Muscle of leg (tissue), 11 donors: ENCODE results near the gene RASSF5. TPM values are rescaled to one million over a fixed set of nuclear protein-coding genes. Genes with fewer than 3 reads are reported as not detected.

Experiments used
- DNase-seq: peaks from one replicate; pipeline ENCODE4 v3.0.0; 2013
- H3K27ac ChIP-seq: one replicate; pipeline ENCODE4 v1.5.1; 2013; ENCODE audit warnings: mild to moderate bottlenecking, low read length, control low read depth
- H3K27me3 ChIP-seq: one replicate; pipeline ENCODE4 v1.6.1; 2013; ENCODE audit warnings: low read length; ENCODE audit not compliant: control insufficient read depth, insufficient read depth
- H3K36me3 ChIP-seq: one replicate; pipeline ENCODE4 v1.6.1; 2013; ENCODE audit warnings: low read length; ENCODE audit not compliant: control insufficient read depth, insufficient read depth
- H3K4me1 ChIP-seq: one replicate; pipeline ENCODE4 v1.6.1; 2013; ENCODE audit warnings: low read length; ENCODE audit not compliant: control insufficient read depth, insufficient read depth
- H3K4me3 ChIP-seq: one replicate; pipeline ENCODE4 v1.5.1; 2013; ENCODE audit warnings: low read length, control low read depth
- H3K9me3 ChIP-seq: replicated peaks from 2 replicates; pipeline ENCODE4 v1.6.1; 2013; ENCODE audit warnings: low read depth, low read length; ENCODE audit not compliant: control insufficient read depth
- WGBS: methylation state at CpG from one replicate; pipeline ENCODE4 v1.1.5; 2013; ENCODE audit warnings: missing lambda C conversion rate; ENCODE audit not compliant: insufficient coverage; 5-methylcytosine and 5-hydroxymethylcytosine counted together
- polyA plus RNA-seq, 8 donors: library from polyadenylated mRNA; unstranded; fragments of 120-200 nt; gene quantifications; one replicate each; pipeline versions ENCODE4 v1.2.1 to v1.2.3, GENCODE V29; 2013; ENCODE audit warnings: inconsistent platforms in 1 of 8, low replicate concordance in 1 of 8; ENCODE audit not compliant: insufficient read length in 8 of 8, insufficient read depth in 1 of 8
- total RNA-seq: library from RNA; stranded (reverse); fragments of 120-200 nt; gene quantifications from one replicate; pipeline ENCODE4 v1.2.4, GENCODE V29; 2013

RASSF5 gene
- total and polyA plus RNA-seq, 9 donors, result 3.6 to 8.6 (median 6.3) TPM

DNA sequence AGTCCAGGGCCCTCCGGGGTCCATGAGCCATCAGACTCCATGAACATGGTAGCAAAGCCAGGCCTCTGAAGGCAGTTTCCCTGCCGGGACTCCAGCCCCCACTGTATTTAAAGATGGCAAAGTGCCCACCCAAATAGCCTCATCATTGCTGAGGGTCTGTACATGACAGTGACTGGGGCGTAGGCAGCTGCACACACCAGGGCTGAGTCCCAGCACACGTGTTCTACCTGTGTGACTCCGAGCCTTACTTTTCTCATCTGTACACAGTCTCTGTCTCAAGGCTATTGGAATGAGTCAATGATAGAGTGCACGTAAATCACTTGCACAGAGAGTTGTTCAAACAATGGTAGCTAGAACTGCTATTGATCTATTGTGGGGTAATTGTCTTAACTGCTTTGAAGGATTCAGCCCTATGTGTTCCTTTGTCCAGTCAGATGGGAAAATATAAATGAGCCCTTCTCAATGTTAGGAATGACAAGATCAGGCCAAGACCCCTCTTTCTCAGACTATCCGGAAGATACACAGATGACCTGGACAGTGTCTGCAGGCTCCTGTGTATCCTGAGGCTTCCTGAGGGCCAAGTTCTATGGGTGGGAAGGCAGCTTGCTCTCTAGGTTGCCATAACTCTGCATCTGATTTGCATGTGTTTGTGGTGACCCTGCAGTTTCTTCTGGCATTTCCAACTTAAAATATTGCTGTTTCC is 48.9 kb downstream of the RASSF5 start:
- WGBS, result 71% methylated on average over 4 of the region's 7 CpGs
- peaks cover 51% of the 10 kb centered on the region for H3K4me1 ChIP-seq
- H3K27ac ChIP-seq, result no peak overlapping the region
- H3K4me3 ChIP-seq, result no peak overlapping the region
- DNase-seq, result no peak
- peaks cover 13% of the 10 kb centered on the region for H3K27me3 ChIP-seq
- no peaks in the 10 kb centered on the region for H3K9me3 ChIP-seq
- no peaks in the 10 kb centered on the region for H3K36me3 ChIP-seq

GRCh38 chr1:206556750-206557635 is 49.7 kb downstream of the RASSF5 start:
- H3K4me3 ChIP-seq, result peak overlapping the region; percentile 52
- H3K4me1 ChIP-seq, result peaks cover 51% of the 10 kb centered on the region
- peak overlapping the region; percentile 69 for H3K27ac ChIP-seq
- WGBS, result 1% methylated on average over 61 of the region's 67 CpGs
- peak; percentile 76 for DNase-seq
- peaks cover 13% of the 10 kb centered on the region for H3K27me3 ChIP-seq
- no peaks in the 10 kb centered on the region for H3K9me3 ChIP-seq
- no peaks in the 10 kb centered on the region for H3K36me3 ChIP-seq

GRCh38 chr1:206557636-206558473 is 50.5 kb downstream of the RASSF5 start:
- no peak for DNase-seq
- H3K36me3 ChIP-seq, result no peaks in the 10 kb centered on the region
- H3K4me1 ChIP-seq, result peaks cover 52% of the 10 kb centered on the region
- 72% methylated on average over 12 of the region's 14 CpGs for WGBS
- H3K9me3 ChIP-seq, result no peaks in the 10 kb centered on the region
- peak overlapping the region; percentile 52 for H3K4me3 ChIP-seq
- peaks cover 13% of the 10 kb centered on the region for H3K27me3 ChIP-seq
- H3K27ac ChIP-seq, result peak overlapping the region; percentile 69

DNA sequence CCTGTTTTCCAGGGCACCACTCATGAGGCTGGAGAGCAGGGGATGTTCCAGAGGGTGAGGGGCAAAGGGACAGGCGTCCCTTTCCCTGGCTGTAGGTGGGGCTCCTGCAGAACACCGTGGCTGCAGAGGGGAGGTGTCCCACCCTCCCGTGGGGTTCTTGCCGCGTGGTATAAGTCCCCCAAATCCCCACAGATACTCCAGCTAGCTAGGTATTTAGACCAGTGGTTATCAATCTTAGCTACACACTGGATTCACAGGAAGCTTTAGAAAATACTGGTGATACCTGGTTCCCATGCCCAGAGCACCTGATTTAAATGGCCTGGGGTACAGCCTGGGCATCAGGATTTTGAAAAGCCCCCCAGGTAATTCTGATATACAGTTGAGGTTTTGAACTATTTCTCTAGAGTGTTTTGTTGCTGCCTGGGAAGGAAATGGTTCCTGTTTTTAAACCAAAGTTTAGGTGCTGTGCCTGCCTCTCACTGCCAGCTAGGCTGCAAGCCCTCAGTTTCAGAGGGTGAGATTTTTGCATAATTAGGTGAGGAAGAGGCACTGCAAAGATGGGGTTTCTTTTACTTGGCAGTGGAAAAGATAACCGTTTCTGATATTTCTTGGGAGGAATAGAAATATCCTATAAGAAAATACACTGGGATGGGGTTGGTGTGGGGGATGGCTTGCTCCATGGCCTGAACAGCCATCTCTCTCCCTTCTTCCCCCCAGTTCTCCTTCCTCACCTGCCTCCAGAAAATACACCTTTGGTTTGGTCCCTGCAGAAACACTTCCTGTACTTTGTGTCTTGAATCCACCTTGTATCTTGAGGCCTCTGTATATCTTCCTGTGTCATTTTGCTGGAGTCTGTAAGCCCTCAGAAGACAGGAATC is 51.7 kb downstream of the RASSF5 start:
- H3K36me3 ChIP-seq, result no peaks in the 10 kb centered on the region
- 63% methylated on average over 1 of the region's 6 CpGs for WGBS
- peaks cover 55% of the 10 kb centered on the region for H3K4me1 ChIP-seq
- peaks cover 13% of the 10 kb centered on the region for H3K27me3 ChIP-seq
- no peak for DNase-seq
- H3K4me3 ChIP-seq, result no peak overlapping the region
- H3K9me3 ChIP-seq, result no peaks in the 10 kb centered on the region
- H3K27ac ChIP-seq, result peak overlapping the region; percentile 83

- H3K27ac ChIP-seq, result peak overlapping the region; percentile 83
- peaks cover 55% of the 10 kb centered on the region for H3K4me1 ChIP-seq
- no peaks in the 10 kb centered on the region for H3K36me3 ChIP-seq
- no peaks in the 10 kb centered on the region for H3K9me3 ChIP-seq
- peaks cover 13% of the 10 kb centered on the region for H3K27me3 ChIP-seq
- DNase-seq, result no peak
- 38% methylated on average over 2 of the region's 5 CpGs for WGBS
- no peak overlapping the region for H3K4me3 ChIP-seq
These were observed 52.3 kb downstream of the RASSF5 start for GRCh38 chr1:206559672-206559995.

DNA sequence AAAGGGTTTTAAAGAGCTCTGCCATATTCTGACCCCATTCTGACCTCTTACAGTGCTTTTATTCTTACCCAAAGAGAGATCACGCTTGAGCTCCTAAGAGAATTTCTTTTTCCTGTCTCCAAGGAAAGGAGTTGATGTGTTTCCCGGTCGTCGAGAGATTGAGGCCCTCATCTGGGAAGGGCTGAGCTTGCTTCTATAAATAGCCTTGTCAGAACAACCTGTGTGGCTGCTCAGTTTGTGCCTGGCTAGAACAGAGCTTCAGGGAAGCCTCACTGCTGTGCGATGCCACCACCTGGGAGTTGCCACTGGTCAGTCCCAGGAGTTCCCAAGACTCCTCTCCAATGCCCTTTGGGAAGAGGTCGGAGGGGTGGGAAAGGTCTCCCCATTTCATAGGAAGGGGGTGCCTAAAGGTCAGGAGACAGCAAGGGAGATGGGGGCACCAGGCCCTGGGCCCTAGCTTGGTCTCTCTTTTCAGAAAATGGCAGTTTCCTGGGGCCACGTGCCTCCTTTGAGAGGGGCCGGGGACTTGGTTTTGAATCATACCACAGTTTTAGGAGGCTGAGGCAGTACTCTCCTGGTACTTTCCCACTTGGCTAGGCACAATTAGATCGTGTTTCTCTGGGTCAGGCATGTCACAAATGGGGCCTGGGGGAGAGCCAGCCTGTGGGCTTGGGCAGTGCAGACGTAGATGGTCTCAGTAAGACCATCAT is 52.8 kb downstream of the RASSF5 start:
- 43% methylated on average over 6 of the region's 10 CpGs for WGBS
- peaks cover 55% of the 10 kb centered on the region for H3K4me1 ChIP-seq
- H3K36me3 ChIP-seq, result no peaks in the 10 kb centered on the region
- H3K4me3 ChIP-seq, result no peak overlapping the region
- H3K9me3 ChIP-seq, result no peaks in the 10 kb centered on the region
- peaks cover 13% of the 10 kb centered on the region for H3K27me3 ChIP-seq
- DNase-seq, result peak; percentile 69
- H3K27ac ChIP-seq, result peak overlapping the region; percentile 83

DNA sequence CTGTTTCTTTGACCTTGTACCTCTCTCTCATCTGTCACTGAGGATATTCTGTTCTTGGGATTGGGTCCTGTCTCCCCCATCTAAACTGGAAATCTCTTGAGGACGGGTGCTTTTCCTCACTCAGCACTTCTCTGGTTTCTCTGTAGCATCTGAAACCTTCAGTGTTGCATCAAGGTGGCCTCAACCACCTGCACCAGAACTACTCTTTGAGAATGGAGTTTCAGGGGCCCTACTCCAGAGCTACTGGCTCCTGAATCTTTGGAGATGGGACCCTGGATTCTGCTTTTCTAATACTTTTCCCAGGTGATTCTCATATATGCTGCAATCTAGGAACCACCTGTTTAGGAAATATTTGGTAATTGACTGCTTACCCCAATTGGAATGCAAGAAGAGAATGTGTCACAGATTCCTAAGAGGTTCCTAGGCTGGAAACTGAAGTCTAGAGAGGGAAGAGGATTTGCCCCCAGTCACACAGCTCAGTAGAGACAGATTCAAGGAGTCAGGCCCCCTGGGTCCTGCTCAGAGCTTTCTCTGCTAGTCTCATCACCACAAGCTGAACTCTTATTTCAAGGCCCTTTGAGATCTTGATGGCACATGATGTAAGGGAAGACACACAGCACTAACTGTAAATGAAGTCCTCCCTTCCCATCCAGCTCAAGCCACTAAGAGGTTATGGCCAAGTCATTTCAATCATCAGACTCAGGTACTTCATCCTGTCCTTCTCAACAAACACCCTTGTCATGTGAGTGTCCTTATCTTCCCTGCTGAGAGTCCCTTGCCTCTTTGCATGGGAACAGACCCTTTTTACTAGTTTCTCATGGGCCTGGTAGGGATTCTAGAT is 56.3 kb downstream of the RASSF5 start:
- DNase-seq, result no peak
- H3K27ac ChIP-seq, result no peak overlapping the region
- no CpG with 5 or more reads among the region's 1 CpG for WGBS
- peaks cover 61% of the 10 kb centered on the region for H3K4me1 ChIP-seq
- H3K36me3 ChIP-seq, result no peaks in the 10 kb centered on the region
- no peaks in the 10 kb centered on the region for H3K9me3 ChIP-seq
- H3K27me3 ChIP-seq, result no peaks in the 10 kb centered on the region
- no peak overlapping the region for H3K4me3 ChIP-seq

GRCh38 chr1:206565995-206566394 is 58.7 kb downstream of the RASSF5 start:
- Histone ChIP-seq H3K4me1 (peaks cover 39% of the 10 kb centered on the region), H3K36me3 (no peaks in the 10 kb centered on the region), H3K27ac (no peak overlapping the region), H3K27me3 (no peaks in the 10 kb centered on the region), H3K9me3 (no peaks in the 10 kb centered on the region), H3K4me3 (no peak overlapping the region)
- no CpG with 5 or more reads among the region's 4 CpGs for WGBS
- DNase-seq, result peak; percentile 56
